ENCODE data around the gene STX18. TPM values are rescaled to one million over a fixed set of nuclear protein-coding genes. Genes with fewer than 3 reads are reported as not detected.

Gene STX18
- total RNA-seq, 6 experiments from 2014 or later: 27.5 to 37.1 (median 29.8) TPM

- Mint-ChIP-seq H3K9me3 (no peaks in the 10 kb centered on the region), H3K27me3 (ENCODE audit: insufficient read depth) (no peaks in the 10 kb centered on the region), H3K4me3 (no peak overlapping the region), H3K27ac (no peak overlapping the region), H3K36me3 (ENCODE audit: low read depth) (peaks cover 4% of the 10 kb centered on the region; the same call in 1 of the 2 replicates), H3K4me1 (ENCODE audit: low read depth) (peaks cover 14% of the 10 kb centered on the region)
- DNase-seq: no peak
- TF ChIP-seq, protein P1, sequence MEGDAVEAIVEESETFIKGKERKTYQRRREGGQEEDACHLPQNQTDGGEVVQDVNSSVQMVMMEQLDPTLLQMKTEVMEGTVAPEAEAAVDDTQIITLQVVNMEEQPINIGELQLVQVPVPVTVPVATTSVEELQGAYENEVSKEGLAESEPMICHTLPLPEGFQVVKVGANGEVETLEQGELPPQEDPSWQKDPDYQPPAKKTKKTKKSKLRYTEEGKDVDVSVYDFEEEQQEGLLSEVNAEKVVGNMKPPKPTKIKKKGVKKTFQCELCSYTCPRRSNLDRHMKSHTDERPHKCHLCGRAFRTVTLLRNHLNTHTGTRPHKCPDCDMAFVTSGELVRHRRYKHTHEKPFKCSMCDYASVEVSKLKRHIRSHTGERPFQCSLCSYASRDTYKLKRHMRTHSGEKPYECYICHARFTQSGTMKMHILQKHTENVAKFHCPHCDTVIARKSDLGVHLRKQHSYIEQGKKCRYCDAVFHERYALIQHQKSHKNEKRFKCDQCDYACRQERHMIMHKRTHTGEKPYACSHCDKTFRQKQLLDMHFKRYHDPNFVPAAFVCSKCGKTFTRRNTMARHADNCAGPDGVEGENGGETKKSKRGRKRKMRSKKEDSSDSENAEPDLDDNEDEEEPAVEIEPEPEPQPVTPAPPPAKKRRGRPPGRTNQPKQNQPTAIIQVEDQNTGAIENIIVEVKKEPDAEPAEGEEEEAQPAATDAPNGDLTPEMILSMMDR (IDR thresholded peaks at IDR 0.05): no peak
Observed at GRCh38 chr4:4532371-4533154, 9.3 kb downstream of the STX18 start.

DNA sequence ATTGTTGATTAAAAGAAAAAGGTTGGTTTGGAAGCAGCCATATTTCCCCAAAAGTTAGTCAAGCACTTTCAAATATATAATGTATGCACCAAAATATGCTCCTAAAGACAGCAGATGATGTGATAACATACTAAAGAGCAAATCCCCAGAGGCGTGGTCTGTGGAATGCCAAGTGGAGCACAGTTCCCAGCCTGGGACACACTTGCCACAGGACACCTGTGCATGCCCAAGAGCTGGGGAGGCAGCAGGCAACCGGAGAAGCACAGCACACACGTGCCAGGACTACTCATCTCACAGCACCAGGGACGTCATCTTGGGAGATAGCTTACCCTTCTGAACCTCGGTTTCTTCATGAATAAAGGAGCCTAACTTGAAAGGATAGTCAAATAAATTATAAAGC, 12.5 kb downstream of the STX18 start:
- no peaks in the 10 kb centered on the region; the same call in 1 of the 2 replicates for H3K27me3 Mint-ChIP-seq (ENCODE audit: insufficient read depth)
- H3K4me3 Mint-ChIP-seq: no peak overlapping the region
- H3K27ac Mint-ChIP-seq: no peak overlapping the region
- H3K4me1 Mint-ChIP-seq (ENCODE audit: low read depth): peaks cover 10% of the 10 kb centered on the region
- H3K9me3 Mint-ChIP-seq: no peaks in the 10 kb centered on the region
- DNase-seq: no peak
- peaks cover 4% of the 10 kb centered on the region; the same call in 1 of the 2 replicates for H3K36me3 Mint-ChIP-seq (ENCODE audit: low read depth)
- TF ChIP-seq, protein P1 (IDR thresholded peaks at IDR 0.05): no peak

DNA sequence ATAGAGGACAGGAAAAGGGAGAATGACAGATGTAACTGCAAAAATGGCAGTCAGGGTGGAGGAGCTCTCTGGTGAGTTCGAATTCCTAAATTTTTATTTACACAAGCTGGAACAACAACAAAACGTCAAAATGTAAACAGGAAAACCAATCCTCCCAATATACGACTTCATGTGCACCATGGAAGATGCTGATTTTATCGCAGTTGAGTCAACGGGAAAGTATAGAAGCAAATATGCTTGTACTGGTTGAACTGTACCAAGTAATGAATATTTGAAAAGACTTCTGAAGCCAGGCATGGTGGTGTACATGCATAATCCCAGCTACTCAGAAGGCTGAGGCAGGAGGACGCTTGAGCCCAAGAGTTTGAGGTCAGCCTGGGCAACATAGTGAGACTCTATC, 15.4 kb downstream of the STX18 start:
- Mint-ChIP-seq H3K27ac (no peak overlapping the region), H3K9me3 (no peaks in the 10 kb centered on the region), H3K4me1 (ENCODE audit: low read depth) (peaks cover 23% of the 10 kb centered on the region), H3K27me3 (ENCODE audit: insufficient read depth) (no peaks in the 10 kb centered on the region; the same call in 1 of the 2 replicates), H3K4me3 (no peak overlapping the region), H3K36me3 (ENCODE audit: low read depth) (peaks cover 4% of the 10 kb centered on the region; the same call in 1 of the 2 replicates)
- DNase-seq: no peak
- TF ChIP-seq, protein P1 (IDR thresholded peaks at IDR 0.05): no peak

DNA sequence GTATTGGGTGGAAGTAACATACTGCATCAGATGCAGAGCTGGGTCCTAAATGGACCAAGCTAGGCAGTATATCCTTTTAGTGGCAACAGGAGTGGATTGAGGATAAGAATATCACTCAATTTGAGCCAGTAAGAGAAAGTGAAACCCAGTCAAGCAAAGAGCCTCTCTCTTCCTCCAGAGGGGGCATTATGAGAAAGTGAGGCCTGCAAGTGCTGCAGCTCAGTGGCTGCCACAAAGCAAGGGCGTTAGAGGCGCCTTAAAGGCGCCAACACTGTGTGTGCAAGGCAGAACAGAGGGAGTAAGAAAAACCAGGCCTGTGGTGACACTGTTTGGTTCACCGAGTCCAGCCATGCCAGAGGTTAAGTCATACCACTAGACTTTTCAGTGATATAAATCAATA, 17.5 kb downstream of the STX18 start:
- Mint-ChIP-seq H3K27me3 (ENCODE audit: insufficient read depth) (no peaks in the 10 kb centered on the region; the same call in 1 of the 2 replicates), H3K27ac (no peak overlapping the region), H3K4me3 (no peak overlapping the region), H3K36me3 (ENCODE audit: low read depth) (peaks cover 4% of the 10 kb centered on the region; the same call in 1 of the 2 replicates), H3K4me1 (ENCODE audit: low read depth) (peaks cover 43% of the 10 kb centered on the region), H3K9me3 (no peaks in the 10 kb centered on the region)
- DNase-seq: no peak
- TF ChIP-seq, protein P1 (IDR thresholded peaks at IDR 0.05): 0 out of 2 replicates have a peak, but pooled peaks have one; percentile 16

- no peaks in the 10 kb centered on the region for H3K9me3 Mint-ChIP-seq
- peaks cover 44% of the 10 kb centered on the region for H3K4me1 Mint-ChIP-seq (ENCODE audit: low read depth)
- H3K4me3 Mint-ChIP-seq: no peak overlapping the region
- no peak for DNase-seq
- no peak overlapping the region; the same call in 1 of the 2 replicates for H3K27ac Mint-ChIP-seq
- H3K27me3 Mint-ChIP-seq (ENCODE audit: insufficient read depth): no peaks in the 10 kb centered on the region; the same call in 1 of the 2 replicates
- TF ChIP-seq, protein P1 (IDR thresholded peaks at IDR 0.05): no peak
- H3K36me3 Mint-ChIP-seq (ENCODE audit: low read depth): no peaks in the 10 kb centered on the region; the same call in 1 of the 2 replicates
Observed at GRCh38 chr4:4521731-4522130, 20.1 kb downstream of the STX18 start.

Measured in HFFc6 (cell line).